Measurements from ENCODE around the gene LPP. TPM values are rescaled to one million over a fixed set of nuclear protein-coding genes. Genes with fewer than 3 reads are reported as not detected.
A peak's percentile ranks its signal among the peaks of the same experiment; 100 is the strongest.

LPP gene
- total and polyA plus RNA-seq, 8 donors, result 8.0 to 885 (median 305) TPM

- Histone ChIP-seq H3K36me3 (no peaks in the 10 kb centered on the region), H3K27ac (peak overlapping the region in 4 of 5 donors; percentile 65 to 80 (median 72)), H3K4me3 (no peak overlapping the region), H3K27me3 (no peaks in the 10 kb centered on the region), H3K9me3 (no peaks in the 10 kb centered on the region), H3K4me1 (peaks cover 0 to 46% (median 22%) of the 10 kb centered on the region in 4 donors)
- no peak for DNase-seq
- no peak for TF ChIP-seq EP300 (IDR thresholded peaks at IDR 0.05)
- TF ChIP-seq CTCF (IDR thresholded peaks at IDR 0.05), result no peak
- TF ChIP-seq POLR2A (IDR thresholded peaks at IDR 0.05), result no peak
- TF ChIP-seq POLR2AphosphoS5 (IDR thresholded peaks at IDR 0.05), result no peak
- 93 to 100% (median 100%) methylated on average over 1 of the region's 3 CpGs for WGBS, 5 donors
- intact Hi-C loops (cut with DNase I; ENCODE audit: low total_unique reads), result no loop called here
These were observed 423.6 kb downstream of the LPP start for GRCh38 chr3:188577539-188577938.

DNA sequence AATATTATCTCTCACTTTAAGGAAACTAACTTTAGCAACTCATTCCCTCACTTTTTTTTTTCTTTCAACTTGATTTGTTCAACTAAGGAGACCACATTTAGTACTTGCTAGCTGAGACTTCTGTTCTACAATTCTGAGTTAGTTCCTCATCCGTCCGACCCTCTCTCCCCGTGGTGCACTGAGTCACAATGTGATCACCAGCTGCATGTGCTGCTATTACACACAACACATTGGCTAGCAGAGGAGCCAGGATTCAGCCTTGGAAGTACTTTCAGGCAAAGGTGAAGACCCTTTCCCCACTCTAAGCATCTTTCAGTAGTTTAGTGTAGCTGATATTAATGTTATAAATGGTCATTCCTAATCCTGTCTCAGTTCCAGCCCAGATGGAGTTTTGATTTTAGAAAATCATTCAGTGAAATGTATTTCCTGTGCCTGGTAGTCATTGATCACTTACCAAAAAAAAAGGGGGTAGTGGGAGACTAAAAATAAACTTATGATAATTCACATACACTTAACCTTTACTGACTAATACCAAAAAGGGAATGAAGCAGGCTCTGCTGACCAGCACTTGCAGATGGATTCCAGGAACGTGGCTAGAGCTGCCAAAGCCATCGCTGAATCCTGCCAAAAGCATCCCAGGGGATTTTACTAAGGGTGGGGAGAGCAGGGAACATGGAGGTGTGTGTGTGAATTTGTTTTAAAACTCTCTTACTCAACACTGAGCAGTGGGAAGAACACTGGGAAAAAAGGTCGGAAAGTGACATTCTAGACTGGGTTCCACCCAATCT lies 424.8 kb downstream of the LPP start:
- H3K9me3 ChIP-seq, result no peaks in the 10 kb centered on the region
- H3K27ac ChIP-seq, result peak overlapping the region; percentile 38 to 80 (median 71)
- H3K4me1 ChIP-seq, result peaks cover under 1 to 50% (median 28%) of the 10 kb centered on the region in 4 donors
- no peaks in the 10 kb centered on the region for H3K27me3 ChIP-seq
- peak; percentile 75 for TF ChIP-seq EP300 (IDR thresholded peaks at IDR 0.05)
- TF ChIP-seq CTCF (IDR thresholded peaks at IDR 0.05), result no peak
- no peak for TF ChIP-seq POLR2A (IDR thresholded peaks at IDR 0.05)
- peak in 2 of 3 donors; percentile 42 to 77 for TF ChIP-seq POLR2AphosphoS5 (IDR thresholded peaks at IDR 0.05)
- DNase-seq, result peak in 1 of 2 donors; percentile 71
- intact Hi-C loops (cut with DNase I; ENCODE audit: low total_unique reads), result no loop called here
- H3K4me3 ChIP-seq, result no peak overlapping the region
- WGBS, 5 donors, result 46 to 83% (median 65%) methylated on average over 6 of the region's 6 CpGs
- H3K36me3 ChIP-seq, result no peaks in the 10 kb centered on the region

DNA sequence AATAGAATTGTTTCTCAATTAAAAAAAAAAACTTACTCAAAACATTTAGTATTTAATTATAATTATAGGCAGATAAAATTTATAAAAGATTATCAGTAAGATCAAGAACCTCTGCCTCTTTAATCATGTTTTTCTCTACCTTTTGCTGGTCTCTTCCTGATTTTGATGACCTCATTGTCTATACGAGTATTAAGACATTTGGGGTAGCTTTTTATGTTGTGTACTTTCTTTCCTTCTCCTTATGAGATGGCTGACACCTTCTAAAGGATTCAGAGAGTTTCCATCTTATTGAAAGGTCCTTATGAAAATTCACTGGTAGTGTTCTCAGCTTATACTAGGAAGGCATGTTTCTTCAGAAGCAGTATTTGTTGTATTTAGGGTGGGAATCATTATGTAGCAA lies 426.3 kb downstream of the LPP start:
- Histone ChIP-seq H3K9me3 (no peaks in the 10 kb centered on the region), H3K4me3 (no peak overlapping the region), H3K36me3 (no peaks in the 10 kb centered on the region), H3K27ac (peak overlapping the region in 2 of 5 donors; percentile 74 to 80), H3K27me3 (no peaks in the 10 kb centered on the region), H3K4me1 (peaks cover 3 to 55% (median 34%) of the 10 kb centered on the region in 4 donors)
- DNase-seq, result no peak
- intact Hi-C loops (cut with DNase I; ENCODE audit: low total_unique reads), result no loop called here
- WGBS, 5 donors, result 72 to 93% (median 83%) methylated on average over 1 of the region's 1 CpG
- TF ChIP-seq CTCF (IDR thresholded peaks at IDR 0.05) (no peak), POLR2A (IDR thresholded peaks at IDR 0.05) (no peak), EP300 (IDR thresholded peaks at IDR 0.05) (no peak), POLR2AphosphoS5 (IDR thresholded peaks at IDR 0.05) (no peak)

DNA sequence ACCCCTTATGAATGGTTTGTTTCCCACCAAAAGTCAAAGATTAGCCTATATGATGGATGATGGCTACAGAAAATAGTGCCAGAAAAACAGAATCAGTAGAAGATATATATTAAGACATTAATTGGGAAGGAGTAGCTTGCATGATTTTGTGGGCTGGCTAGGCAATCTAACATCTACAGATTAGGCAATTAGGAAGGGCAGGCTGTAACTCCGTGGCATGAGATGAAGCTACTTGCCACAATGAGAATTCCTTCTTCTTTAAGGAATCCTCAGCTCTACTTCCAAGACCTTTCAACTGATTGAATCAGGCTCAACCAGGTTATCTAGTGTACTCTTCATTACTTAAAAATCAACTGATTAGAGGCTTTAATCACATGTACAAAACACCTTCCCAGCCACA lies 426.7 kb downstream of the LPP start:
- no peaks in the 10 kb centered on the region for H3K27me3 ChIP-seq
- no peaks in the 10 kb centered on the region for H3K36me3 ChIP-seq
- no peak overlapping the region for H3K4me3 ChIP-seq
- TF ChIP-seq POLR2AphosphoS5 (IDR thresholded peaks at IDR 0.05) (no peak), EP300 (IDR thresholded peaks at IDR 0.05) (no peak), POLR2A (IDR thresholded peaks at IDR 0.05) (no peak)
- H3K27ac ChIP-seq, result peak overlapping the region in 2 of 5 donors; percentile 74 to 80
- H3K9me3 ChIP-seq, result no peaks in the 10 kb centered on the region
- intact Hi-C loops (cut with DNase I; ENCODE audit: low total_unique reads), result no loop called here
- 72 to 93% (median 86%) methylated on average over 1 of the region's 1 CpG for WGBS, 5 donors
- peaks cover 3 to 55% (median 36%) of the 10 kb centered on the region in 4 donors for H3K4me1 ChIP-seq
- DNase-seq, result no peak

GRCh38 chr3:188581365-188581764 lies 427.4 kb downstream of the LPP start:
- WGBS, 5 donors, result 94 to 98% (median 96%) methylated on average over 4 of the region's 4 CpGs
- Histone ChIP-seq H3K36me3 (no peaks in the 10 kb centered on the region), H3K4me1 (peaks cover 3 to 62% (median 36%) of the 10 kb centered on the region in 4 donors), H3K4me3 (no peak overlapping the region), H3K9me3 (no peaks in the 10 kb centered on the region), H3K27ac (peak overlapping the region in 2 of 5 donors; percentile 19 to 80), H3K27me3 (no peaks in the 10 kb centered on the region)
- DNase-seq, result no peak
- intact Hi-C loops (cut with DNase I; ENCODE audit: low total_unique reads), result no loop called here
- TF ChIP-seq POLR2AphosphoS5 (IDR thresholded peaks at IDR 0.05), result no peak
- TF ChIP-seq POLR2A (IDR thresholded peaks at IDR 0.05), result no peak
- TF ChIP-seq EP300 (IDR thresholded peaks at IDR 0.05), result no peak
- TF ChIP-seq CTCF (IDR thresholded peaks at IDR 0.05), result no peak

All from stomach (tissue), 9 donors.